A673 (cell line): Measurements from ENCODE around the gene DEXI. TPM values are rescaled to one million over a fixed set of nuclear protein-coding genes. Genes with fewer than 3 reads are reported as not detected.

ENCODE experiments used
- BruUV-seq: library from RNA; stranded (reverse); fragments of 400-500 nt; replicated peaks from 2 replicates; lab custom pipeline; 2021; lab: Mats Ljungman, UMichigan
- CTCF ChIA-PET: fragments of 300-600 bp; sonication (Branson Sonifier 250); formaldehyde crosslinking; loops from one replicate; lab custom pipeline; 2022; ENCODE audit warnings: antibody characterized with exemption; lab: Charles Lee
- POLR2A ChIA-PET: fragments of 300-600 bp; sonication (Branson Sonifier 250); formaldehyde crosslinking; loops from one replicate; lab custom pipeline; 2022; ENCODE audit warnings: antibody characterized with exemption; ENCODE audit not compliant: low non-redundant PET; lab: Charles Lee
- DNase-seq: peaks from one replicate; pipeline ENCODE4 v3.0.0-alpha.2; 2015; ENCODE audit warnings: low spot score
- H3K27ac ChIP-seq: fragments of 200-600 bp; sonication (generic); 2 replicates; pipeline ENCODE4 v1.5.1; 2016; ENCODE audit warnings: mixed run types, low read depth, mild to moderate bottlenecking, mixed read lengths, antibody characterized with exemption, low read length; ENCODE audit not compliant: poor library complexity, severe bottlenecking
- H3K27me3 ChIP-seq: fragments of 200-600 bp; sonication (generic); replicated peaks from 2 replicates; pipeline ENCODE4 v1.6.1; 2017; ENCODE audit warnings: mixed run types, low read depth, mild to moderate bottlenecking, mixed read lengths, antibody characterized with exemption, low read length; ENCODE audit not compliant: insufficient read depth, poor library complexity
- H3K36me3 ChIP-seq: fragments of 200-600 bp; sonication (generic); 2 replicates; pipeline ENCODE4 v1.6.1; 2016; ENCODE audit warnings: mixed run types, mild to moderate bottlenecking, mixed read lengths, antibody characterized with exemption, low read length; ENCODE audit not compliant: insufficient read depth, poor library complexity, severe bottlenecking
- H3K4me1 ChIP-seq: fragments of 200-600 bp; sonication (generic); 2 replicates; pipeline ENCODE4 v1.6.1; 2017; ENCODE audit warnings: mixed run types, mild to moderate bottlenecking, mixed read lengths, antibody characterized with exemption, low read length; ENCODE audit not compliant: insufficient read depth, poor library complexity, severe bottlenecking
- H3K4me3 ChIP-seq: fragments of 200-600 bp; sonication (generic); 2 replicates; pipeline ENCODE4 v1.5.1; 2016; ENCODE audit warnings: low read depth, mixed run types, mild to moderate bottlenecking, mixed read lengths, low read length; ENCODE audit not compliant: poor library complexity, severe bottlenecking
- H3K9me3 ChIP-seq: fragments of 200-600 bp; sonication (generic); 2 replicates; pipeline ENCODE4 v1.6.1; 2016; ENCODE audit warnings: mixed run types, low read depth, mild to moderate bottlenecking, mixed read lengths, antibody characterized with exemption, low read length; ENCODE audit not compliant: poor library complexity, severe bottlenecking
- EZH2 ChIP-seq: fragments of 200-600 bp; sonication (generic); IDR thresholded peaks from 2 replicates; pipeline ENCODE4 v1.6.1; 2017; ENCODE audit warnings: borderline replicate concordance, low read depth, mild to moderate bottlenecking, mixed read lengths, antibody characterized with exemption, low read length; ENCODE audit not compliant: poor library complexity, severe bottlenecking
- intact Hi-C: fragments of 100-400 bp; cut with micrococcal nuclease; formaldehyde crosslinking; loops from one replicate; pipeline ENCODE4 v1.10.0; 2022; ENCODE audit not compliant: unreplicated experiment
- total RNA-seq: library from RNA; stranded (reverse); gene quantifications from 2 replicates; pipeline ENCODE4 v1.2.3, GENCODE V29; 2021
- TF ChIP-seq, protein P1 (sequence below): fragments of 300-800, 200-600 bp; sonication (generic); conservative IDR thresholded peaks from 2 replicates; pipeline ENCODE4 v1.5.1; 2017; ENCODE audit warnings: low read depth, mild to moderate bottlenecking, antibody characterized with exemption, low read length, moderate library complexity, mixed read lengths

The DEXI gene
- total RNA-seq, 1 experiment from 2014 or later = 30.7 TPM

DNA sequence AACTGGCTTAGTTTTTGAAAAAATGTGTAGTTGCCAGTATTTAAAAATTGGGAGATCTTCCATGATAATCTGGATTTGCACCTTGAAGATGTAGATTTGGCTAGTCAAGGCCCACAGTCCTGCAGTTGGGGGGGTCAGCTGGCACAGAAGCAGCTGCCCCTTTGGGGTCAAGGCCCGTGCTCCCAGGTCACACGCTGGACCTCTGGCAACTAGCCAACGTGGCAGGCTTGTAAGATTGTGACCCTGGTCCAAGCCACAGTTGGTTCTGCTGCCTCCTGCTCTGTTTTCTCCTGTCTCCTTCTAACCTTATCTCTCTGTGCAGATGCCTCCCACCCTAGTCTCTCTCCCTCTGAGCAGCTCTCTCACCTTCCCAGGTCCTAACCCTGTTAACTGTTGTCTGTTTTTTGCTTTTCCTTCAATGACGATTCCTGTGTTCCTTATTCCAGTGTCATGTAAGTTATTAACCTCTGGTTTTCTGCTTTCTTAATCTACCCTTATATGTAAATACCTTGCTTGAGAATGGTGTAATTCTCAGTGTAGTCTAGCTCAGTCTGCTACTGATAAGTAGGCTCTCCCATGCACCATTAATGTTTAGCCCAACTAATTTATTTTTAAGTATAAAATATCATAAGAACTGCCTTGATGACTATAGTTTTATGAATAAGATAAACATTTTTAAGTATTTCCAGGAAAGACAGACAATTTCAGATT, 30.0 kb upstream of the DEXI start:
- no peak for DNase-seq
- intact Hi-C loops = no loop called here
- no peak for TF ChIP-seq EZH2
- TF ChIP-seq, protein P1, sequence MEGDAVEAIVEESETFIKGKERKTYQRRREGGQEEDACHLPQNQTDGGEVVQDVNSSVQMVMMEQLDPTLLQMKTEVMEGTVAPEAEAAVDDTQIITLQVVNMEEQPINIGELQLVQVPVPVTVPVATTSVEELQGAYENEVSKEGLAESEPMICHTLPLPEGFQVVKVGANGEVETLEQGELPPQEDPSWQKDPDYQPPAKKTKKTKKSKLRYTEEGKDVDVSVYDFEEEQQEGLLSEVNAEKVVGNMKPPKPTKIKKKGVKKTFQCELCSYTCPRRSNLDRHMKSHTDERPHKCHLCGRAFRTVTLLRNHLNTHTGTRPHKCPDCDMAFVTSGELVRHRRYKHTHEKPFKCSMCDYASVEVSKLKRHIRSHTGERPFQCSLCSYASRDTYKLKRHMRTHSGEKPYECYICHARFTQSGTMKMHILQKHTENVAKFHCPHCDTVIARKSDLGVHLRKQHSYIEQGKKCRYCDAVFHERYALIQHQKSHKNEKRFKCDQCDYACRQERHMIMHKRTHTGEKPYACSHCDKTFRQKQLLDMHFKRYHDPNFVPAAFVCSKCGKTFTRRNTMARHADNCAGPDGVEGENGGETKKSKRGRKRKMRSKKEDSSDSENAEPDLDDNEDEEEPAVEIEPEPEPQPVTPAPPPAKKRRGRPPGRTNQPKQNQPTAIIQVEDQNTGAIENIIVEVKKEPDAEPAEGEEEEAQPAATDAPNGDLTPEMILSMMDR = no peak
- H3K27ac ChIP-seq = no peak overlapping the region
- ChIA-PET POLR2A (no interaction called here), CTCF (no interaction called here)
- BruUV-seq = no TSS peak
- H3K9me3 ChIP-seq = no peaks in the 10 kb centered on the region
- no peaks in the 10 kb centered on the region for H3K27me3 ChIP-seq
- H3K4me1 ChIP-seq = no peaks in the 10 kb centered on the region
- H3K36me3 ChIP-seq = peaks cover 10% of the 10 kb centered on the region
- H3K4me3 ChIP-seq = no peak overlapping the region

DNA sequence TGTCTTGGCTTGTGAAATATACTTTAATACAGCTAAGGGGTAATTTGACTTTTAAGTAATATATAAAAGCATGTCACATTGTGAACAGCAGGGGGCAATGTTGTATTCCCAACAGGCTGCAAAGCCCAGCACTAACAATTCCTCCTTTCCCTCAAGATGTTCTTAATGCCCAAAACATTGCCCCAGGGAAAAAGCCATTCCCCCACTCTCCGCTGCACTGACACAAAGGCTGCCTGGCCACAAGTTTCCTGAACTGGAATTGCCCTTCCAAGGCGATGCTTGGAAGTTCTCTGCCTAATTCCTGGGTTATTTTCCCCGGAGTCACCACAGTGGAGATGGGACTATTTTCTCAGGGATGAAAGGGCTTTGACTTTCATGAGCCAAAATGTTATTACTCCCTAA, 29.3 kb upstream of the DEXI start:
- POLR2A ChIA-PET = no interaction called here
- no peak for TF ChIP-seq EZH2
- TF ChIP-seq, protein P1 = peak; percentile 75
- no peaks in the 10 kb centered on the region for H3K27me3 ChIP-seq
- peaks cover 10% of the 10 kb centered on the region for H3K36me3 ChIP-seq
- CTCF ChIA-PET = interaction anchor here (0.6 to 1.2 kb wide), 5 partner anchors 22 to 381 kb away, joined by 3 to 14 read pairs (median 4); partner anchors contain the start of gene SOCS1
- intact Hi-C loops = loop anchor here (1.0 to 2.0 kb wide), 2 partner anchors 286 to 385 kb away; no protein-coding TSS in a partner anchor
- H3K4me1 ChIP-seq = no peaks in the 10 kb centered on the region
- no peaks in the 10 kb centered on the region for H3K9me3 ChIP-seq
- no TSS peak for BruUV-seq
- peak; percentile 86 for DNase-seq
- no peak overlapping the region for H3K27ac ChIP-seq
- no peak overlapping the region for H3K4me3 ChIP-seq

DNA sequence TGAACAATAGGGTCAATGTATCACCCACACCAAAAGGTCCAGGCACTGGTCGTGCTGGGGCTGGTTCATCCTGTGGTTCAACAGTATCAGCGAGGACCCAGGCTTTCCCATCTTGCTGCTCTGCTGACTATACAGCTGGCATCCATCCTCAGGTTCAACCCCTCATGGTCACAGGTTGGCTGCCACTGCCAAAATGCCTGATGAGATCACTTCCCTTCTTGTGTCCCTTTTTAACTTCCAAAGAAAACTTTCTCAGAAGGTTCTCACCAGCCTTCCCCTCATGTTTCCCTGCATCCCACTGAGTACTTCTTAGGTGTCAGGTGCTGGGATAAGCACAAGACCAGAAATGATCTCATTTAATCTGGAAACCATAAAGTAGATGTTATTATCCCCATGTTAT, 27.8 kb upstream of the DEXI start:
- Histone ChIP-seq H3K27ac (no peak overlapping the region), H3K36me3 (peaks cover 10% of the 10 kb centered on the region), H3K9me3 (no peaks in the 10 kb centered on the region), H3K4me1 (no peaks in the 10 kb centered on the region), H3K27me3 (no peaks in the 10 kb centered on the region), H3K4me3 (no peak overlapping the region)
- TF ChIP-seq, protein P1 = no peak
- TF ChIP-seq EZH2 = no peak
- ChIA-PET CTCF (no interaction called here), POLR2A (no interaction called here)
- BruUV-seq = no TSS peak
- intact Hi-C loops = loop anchor here (2.0 kb wide), 1 partner anchor 387 kb away; no protein-coding TSS in a partner anchor
- no peak for DNase-seq
